Stomach (tissue), 4 donors: ENCODE measurements around the gene PFKP.

Experiments used
- EP300 ChIP-seq: sonication (generic); formaldehyde crosslinking; IDR thresholded peaks from one replicate; pipeline ENCODE4 v1.6.1; 2017; ENCODE audit warnings: antibody characterized with exemption
- POLR2A ChIP-seq, 4 donors: fragments of 450-650 bp; IDR thresholded peaks; one replicate each; pipeline ENCODE4 v1.6.1; 2016; ENCODE audit warnings: antibody characterized with exemption in 4 of 4, control low read depth in 2 of 4, mild to moderate bottlenecking in 1 of 4, moderate library complexity in 1 of 4
- POLR2AphosphoS5 ChIP-seq, 3 donors: sonication (generic); formaldehyde crosslinking; IDR thresholded peaks; one replicate each; pipeline ENCODE4 v1.6.1; 2016; ENCODE audit warnings: antibody characterized with exemption in 3 of 3
- TF ChIP-seq, protein P1 (sequence below), 7 experiments: fragments of 450-650 bp in 4 of 7; fragments of 200-600 bp in 3 of 7; sonication (generic) in 3 of 7; IDR thresholded peaks; one replicate each; pipeline ENCODE4 v1.5.1; 2016 to 2019; ENCODE audit warnings: antibody characterized with exemption in 7 of 7, control low read depth in 2 of 7, mild to moderate bottlenecking in 1 of 7

DNA sequence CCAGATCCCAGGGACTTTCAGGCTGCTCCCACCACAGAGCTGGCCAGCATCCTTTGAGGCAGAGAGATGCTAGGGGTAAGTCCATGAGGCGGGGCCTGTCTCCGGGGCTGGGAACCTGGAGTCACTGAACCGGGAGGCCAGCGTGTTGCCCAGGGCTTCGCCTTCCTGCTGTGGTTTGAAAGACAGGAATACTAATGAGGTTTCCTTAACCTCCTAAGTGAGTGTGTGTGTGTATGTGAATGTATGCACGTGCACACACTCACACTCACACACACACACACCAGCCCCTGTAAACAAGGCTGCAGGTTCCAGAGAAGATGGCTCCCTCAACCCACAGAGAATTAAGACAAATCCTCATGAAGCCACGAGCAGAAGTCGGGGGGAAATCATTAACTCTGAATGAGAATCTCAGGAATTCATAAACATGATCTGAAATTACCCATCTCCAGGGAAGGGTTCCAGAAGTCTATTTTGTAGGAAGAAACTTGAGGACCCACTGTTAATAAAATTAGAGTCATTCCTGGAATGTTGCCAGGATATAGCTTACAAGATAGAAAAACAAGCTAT, 20.3 kb upstream of the PFKP start:
- TF ChIP-seq, protein P1, sequence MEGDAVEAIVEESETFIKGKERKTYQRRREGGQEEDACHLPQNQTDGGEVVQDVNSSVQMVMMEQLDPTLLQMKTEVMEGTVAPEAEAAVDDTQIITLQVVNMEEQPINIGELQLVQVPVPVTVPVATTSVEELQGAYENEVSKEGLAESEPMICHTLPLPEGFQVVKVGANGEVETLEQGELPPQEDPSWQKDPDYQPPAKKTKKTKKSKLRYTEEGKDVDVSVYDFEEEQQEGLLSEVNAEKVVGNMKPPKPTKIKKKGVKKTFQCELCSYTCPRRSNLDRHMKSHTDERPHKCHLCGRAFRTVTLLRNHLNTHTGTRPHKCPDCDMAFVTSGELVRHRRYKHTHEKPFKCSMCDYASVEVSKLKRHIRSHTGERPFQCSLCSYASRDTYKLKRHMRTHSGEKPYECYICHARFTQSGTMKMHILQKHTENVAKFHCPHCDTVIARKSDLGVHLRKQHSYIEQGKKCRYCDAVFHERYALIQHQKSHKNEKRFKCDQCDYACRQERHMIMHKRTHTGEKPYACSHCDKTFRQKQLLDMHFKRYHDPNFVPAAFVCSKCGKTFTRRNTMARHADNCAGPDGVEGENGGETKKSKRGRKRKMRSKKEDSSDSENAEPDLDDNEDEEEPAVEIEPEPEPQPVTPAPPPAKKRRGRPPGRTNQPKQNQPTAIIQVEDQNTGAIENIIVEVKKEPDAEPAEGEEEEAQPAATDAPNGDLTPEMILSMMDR (IDR thresholded peaks at IDR 0.05): no peak
- no peak for TF ChIP-seq POLR2A (IDR thresholded peaks at IDR 0.05)
- no peak for TF ChIP-seq POLR2AphosphoS5 (IDR thresholded peaks at IDR 0.05)
- no peak for TF ChIP-seq EP300
